Measurements from ENCODE around the gene FRK.

DNA sequence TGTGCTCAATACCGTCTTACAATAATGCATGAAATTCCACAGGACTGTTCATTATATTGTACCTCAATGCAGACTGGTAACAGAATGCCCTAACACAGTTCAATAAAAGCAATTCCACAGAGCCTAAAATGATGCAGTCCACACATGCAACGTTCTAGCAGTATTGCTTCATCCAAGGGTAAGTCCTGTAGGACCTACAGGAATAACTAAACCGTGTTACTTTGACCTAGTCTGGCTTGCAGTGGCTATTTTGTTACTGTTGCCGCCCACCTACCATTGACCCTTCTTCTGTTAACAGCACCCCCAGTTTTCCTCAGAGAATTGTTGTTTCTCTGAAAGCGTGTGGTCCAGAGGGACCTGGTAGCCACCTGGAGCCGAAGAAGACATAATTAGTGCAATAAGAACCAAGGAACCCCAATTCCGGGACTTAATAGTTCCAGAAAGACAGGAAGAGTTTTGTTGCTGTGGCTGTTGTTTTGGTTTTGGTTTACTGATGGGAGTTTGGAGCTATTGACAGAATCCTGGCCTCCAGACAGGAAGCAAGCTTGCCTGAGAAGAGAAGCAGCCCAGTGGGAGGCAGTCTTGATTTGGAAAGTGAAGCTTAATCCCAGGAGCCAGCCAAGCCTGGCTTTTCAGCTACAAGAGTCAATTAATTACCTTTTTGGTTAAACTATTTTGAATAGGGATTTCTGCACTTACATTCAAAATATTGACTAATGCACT lies 91.3 kb downstream of the FRK start:
- TF ChIP-seq, protein P1, sequence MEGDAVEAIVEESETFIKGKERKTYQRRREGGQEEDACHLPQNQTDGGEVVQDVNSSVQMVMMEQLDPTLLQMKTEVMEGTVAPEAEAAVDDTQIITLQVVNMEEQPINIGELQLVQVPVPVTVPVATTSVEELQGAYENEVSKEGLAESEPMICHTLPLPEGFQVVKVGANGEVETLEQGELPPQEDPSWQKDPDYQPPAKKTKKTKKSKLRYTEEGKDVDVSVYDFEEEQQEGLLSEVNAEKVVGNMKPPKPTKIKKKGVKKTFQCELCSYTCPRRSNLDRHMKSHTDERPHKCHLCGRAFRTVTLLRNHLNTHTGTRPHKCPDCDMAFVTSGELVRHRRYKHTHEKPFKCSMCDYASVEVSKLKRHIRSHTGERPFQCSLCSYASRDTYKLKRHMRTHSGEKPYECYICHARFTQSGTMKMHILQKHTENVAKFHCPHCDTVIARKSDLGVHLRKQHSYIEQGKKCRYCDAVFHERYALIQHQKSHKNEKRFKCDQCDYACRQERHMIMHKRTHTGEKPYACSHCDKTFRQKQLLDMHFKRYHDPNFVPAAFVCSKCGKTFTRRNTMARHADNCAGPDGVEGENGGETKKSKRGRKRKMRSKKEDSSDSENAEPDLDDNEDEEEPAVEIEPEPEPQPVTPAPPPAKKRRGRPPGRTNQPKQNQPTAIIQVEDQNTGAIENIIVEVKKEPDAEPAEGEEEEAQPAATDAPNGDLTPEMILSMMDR (IDR thresholded peaks at IDR 0.05; ENCODE audit: insufficient read depth, low read depth, low read length) = no peak
- no peak for TF ChIP-seq EZH2 (IDR thresholded peaks at IDR 0.05; ENCODE audit: insufficient read depth, low read length)
